HCT116 (cell line): ENCODE data around the gene RGL3. TPM values are rescaled to one million over a fixed set of nuclear protein-coding genes. Genes with fewer than 3 reads are reported as not detected.

Experiments
- ATAC-seq: fragments of 200-7000 bp; cut with Tn5 transposase; 2 replicates; pipeline ENCODE4 v1.9.1; 2020; ENCODE audit warnings: mild to moderate bottlenecking, moderate library complexity
- BruUV-seq: library from RNA; stranded (reverse); fragments of 400-500 nt; replicated peaks from 2 replicates; lab custom pipeline; 2021; lab: Mats Ljungman, UMichigan
- CTCF ChIA-PET: fragments of 300-600 bp; sonication (Branson Sonifier 250); formaldehyde crosslinking; loops from one replicate; lab custom pipeline; 2021; ENCODE audit warnings: antibody characterized with exemption; lab: Charles Lee
- POLR2A ChIA-PET: fragments of 300-600, 350-600 bp; sonication (Branson Sonifier 250); formaldehyde crosslinking; loops from one replicate; lab custom pipeline; 2021; ENCODE audit warnings: antibody characterized with exemption; lab: Charles Lee
- RAD21 ChIA-PET, 2 experiments: fragments of 300-600 bp; sonication (Branson Sonifier 250); formaldehyde crosslinking; loops; one replicate each; lab custom pipeline; 2023; ENCODE audit warnings: low total read pairs in 2 of 2; ENCODE audit not compliant: uncharacterized antibody in 2 of 2, unreplicated experiment in 2 of 2, low non-redundant PET in 1 of 2; lab: Charles Lee
- DNase-seq: peaks from one replicate; pipeline ENCODE4 v3.0.0-alpha.2; 2010; ENCODE audit warnings: low read depth, low spot score
- H2AFZ ChIP-seq: fragments of 200-600 bp; shearing (Covaris generic), sonication (generic); 2 replicates; pipeline ENCODE4 v1.6.1; 2017; ENCODE audit warnings: low read depth, mixed run types, mixed read lengths, antibody characterized with exemption, low read length; ENCODE audit not compliant: poor library complexity, severe bottlenecking
- H3K27ac ChIP-seq: 2 replicates; pipeline ENCODE4 v1.5.1; 2012; ENCODE audit warnings: low read depth, low read length
- H3K27me3 ChIP-seq: fragments of 200-600 bp; sonication (generic); 2 replicates; pipeline ENCODE4 v1.6.1; 2016; ENCODE audit warnings: mixed run types, low read length, mixed read lengths; ENCODE audit not compliant: insufficient read depth
- H3K36me3 ChIP-seq, 2 experiments: fragments of 200-500 bp in 1 of 2; fragments of 200-600 bp in 1 of 2; sonication (Bioruptor generic) in 1 of 2; sonication (generic) in 1 of 2; 2 replicates each; pipeline versions ENCODE4 v1.5.1 to v1.6.1; 2014 to 2016; ENCODE audit warnings: low read length in 2 of 2, inconsistent platforms in 1 of 2, mixed read lengths in 1 of 2, mixed run types in 1 of 2; ENCODE audit not compliant: insufficient read depth in 2 of 2, control insufficient read depth in 1 of 2
- H3K4me1 ChIP-seq, 2 experiments: fragments of 200-600 bp in 1 of 2; sonication (generic) in 1 of 2; 2 replicates each; pipeline versions ENCODE4 v1.5.1 to v1.6.1; 2012 to 2017; ENCODE audit warnings: low read length in 2 of 2, inconsistent platforms in 1 of 2, mild to moderate bottlenecking in 1 of 2, mixed read lengths in 1 of 2, mixed run types in 1 of 2, moderate library complexity in 1 of 2; ENCODE audit not compliant: insufficient read depth in 2 of 2, control insufficient read depth in 1 of 2
- H3K4me2 ChIP-seq: fragments of 200-600 bp; sonication (generic); 2 replicates; pipeline ENCODE4 v1.6.1; 2017; ENCODE audit warnings: mixed run types, low read length, mixed read lengths
- H3K4me3 ChIP-seq, 2 experiments: fragments of 200-600 bp in 1 of 2; sonication (generic) in 1 of 2; replicated peaks in 1 of 2; 2 replicates each; pipeline ENCODE4 v1.5.1; 2011 to 2016; ENCODE audit warnings: low read length in 2 of 2, control low read depth in 1 of 2, low read depth in 1 of 2, mild to moderate bottlenecking in 1 of 2, mixed read lengths in 1 of 2, mixed run types in 1 of 2
- H3K79me2 ChIP-seq: fragments of 200-600 bp; sonication (generic); 2 replicates; pipeline ENCODE4 v1.6.1; 2017; ENCODE audit warnings: mild to moderate bottlenecking, mixed run types, low read length, moderate library complexity, mixed read lengths; ENCODE audit not compliant: insufficient read depth
- H3K9ac ChIP-seq: fragments of 200-600 bp; sonication (generic); 2 replicates; pipeline ENCODE4 v1.6.1; 2016; ENCODE audit warnings: low read length, mixed read lengths
- H3K9me2 ChIP-seq: fragments of 200-600 bp; sonication (generic), shearing (Covaris generic); 2 replicates; pipeline ENCODE4 v1.6.1; 2017; ENCODE audit warnings: mixed run types, mild to moderate bottlenecking, moderate library complexity; ENCODE audit not compliant: insufficient read depth
- H3K9me3 ChIP-seq, 2 experiments: fragments of 200-500 bp in 1 of 2; fragments of 200-600 bp in 1 of 2; sonication (Bioruptor generic) in 1 of 2; sonication (generic) in 1 of 2; 2 replicates each; pipeline ENCODE4 v1.6.1; 2014 to 2017; ENCODE audit warnings: low read length in 2 of 2, mixed read lengths in 2 of 2, inconsistent platforms in 1 of 2, low read depth in 1 of 2, mild to moderate bottlenecking in 1 of 2, mixed run types in 1 of 2, moderate library complexity in 1 of 2; ENCODE audit not compliant: control insufficient read depth in 1 of 2, insufficient read depth in 1 of 2
- H4K20me1 ChIP-seq: fragments of 200-600 bp; sonication (generic), shearing (Covaris generic); 2 replicates; pipeline ENCODE4 v1.6.1; 2017; ENCODE audit warnings: mixed run types, mild to moderate bottlenecking, moderate library complexity; ENCODE audit not compliant: insufficient read depth
- ATF3 ChIP-seq: IDR thresholded peaks from 2 replicates; pipeline ENCODE4 v1.6.1; 2012
- CBX3 ChIP-seq: IDR thresholded peaks from 2 replicates; pipeline ENCODE4 v1.6.1; 2012; ENCODE audit warnings: low read depth
- CTCF ChIP-seq, 3 experiments: fragments of 200-600 bp in 1 of 3; sonication (generic) in 1 of 3; IDR thresholded peaks in 2 of 3; conservative IDR thresholded peaks in 1 of 3; 2 replicates each; pipeline ENCODE4 v1.5.1; 2012 to 2017; ENCODE audit warnings: low read depth in 2 of 3, low read length in 2 of 3, antibody characterized with exemption in 1 of 3, borderline replicate concordance in 1 of 3, control low read depth in 1 of 3, mild to moderate bottlenecking in 1 of 3, mixed read lengths in 1 of 3, mixed run types in 1 of 3, moderate library complexity in 1 of 3; ENCODE audit not compliant: insufficient read depth in 1 of 3
- EGR1 ChIP-seq: IDR thresholded peaks from 2 replicates; pipeline ENCODE4 v1.6.1; 2012; ENCODE audit warnings: low read depth
- ELF1 ChIP-seq: IDR thresholded peaks from 2 replicates; pipeline ENCODE4 v1.6.1; 2012; ENCODE audit warnings: low read depth, borderline replicate concordance
- JUND ChIP-seq: IDR thresholded peaks from 2 replicates; pipeline ENCODE4 v1.6.1; 2012
- MAX ChIP-seq: IDR thresholded peaks from 2 replicates; pipeline ENCODE4 v1.6.1; 2012
- POLR2A ChIP-seq: IDR thresholded peaks from 2 replicates; pipeline ENCODE4 v1.7.0; 2011; ENCODE audit warnings: borderline replicate concordance; ENCODE audit not compliant: insufficient read depth, insufficient read length; ENCODE audit errors: extremely low read depth
- SP1 ChIP-seq: IDR thresholded peaks from 2 replicates; pipeline ENCODE4 v1.6.1; 2012; ENCODE audit warnings: low read depth
- TCF7L2 ChIP-seq: IDR thresholded peaks from 2 replicates; pipeline ENCODE4 v1.7.0; 2011; ENCODE audit warnings: borderline replicate concordance, inconsistent platforms; ENCODE audit not compliant: insufficient read depth, insufficient read length; ENCODE audit errors: extremely low read depth
- YY1 ChIP-seq: IDR thresholded peaks from 2 replicates; pipeline ENCODE4 v1.6.1; 2011; ENCODE audit warnings: low read length, low read depth, moderate library complexity, mild to moderate bottlenecking; ENCODE audit not compliant: insufficient replicate concordance; ENCODE audit errors: extremely low read depth
- intact Hi-C: fragments of 100-400 bp; cut with micrococcal nuclease; formaldehyde crosslinking; loops from 2 replicates; pipeline ENCODE4 v1.10.0; 2022
- total RNA-seq: library from RNA; stranded (reverse); gene quantifications from one replicate; pipeline ENCODE4 v1.2.1, GENCODE V29; 2021; ENCODE audit not compliant: unreplicated experiment

The RGL3 gene
- total RNA-seq, 1 experiment from 2014 or later = 99.2 TPM

- Histone ChIP-seq H3K27ac (no peak overlapping the region), H3K9ac (no peak overlapping the region), H3K36me3 (peaks cover 20 to 26% of the 10 kb centered on the region in 2 experiments; a peak in 3 of 4 replicates), H3K9me3 (no peaks in the 10 kb centered on the region), H4K20me1 (no peaks in the 10 kb centered on the region), H3K79me2 (no peaks in the 10 kb centered on the region), H3K27me3 (no peaks in the 10 kb centered on the region), H2AFZ (no peak overlapping the region), H3K4me3 (no peak overlapping the region), H3K4me1 (no peaks in the 10 kb centered on the region), H3K4me2 (no peak overlapping the region), H3K9me2 (no peaks in the 10 kb centered on the region)
- RAD21 ChIA-PET = no interaction called here
- POLR2A ChIA-PET = no interaction called here
- TF ChIP-seq EGR1 (no peak), ELF1 (no peak), MAX (no peak), POLR2A (no peak), JUND (no peak), TCF7L2 (no peak), CTCF (IDR thresholded peaks at IDR 0.05 in 2 of 3, conservative IDR thresholded peaks at IDR 0.05 in 1 of 3; ENCODE audit: borderline replicate concordance in 1 of 3, insufficient read depth in 1 of 3, low read depth in 2 of 3, low read length in 2 of 3) (no peak), YY1 (no peak), SP1 (no peak), CBX3 (no peak), ATF3 (no peak)
- ATAC-seq (no peak), DNase-seq (no peak)
- BruUV-seq = no TSS peak
- intact Hi-C loops = no loop called here
- CTCF ChIA-PET = no interaction called here
These were observed 19.4 kb downstream of the RGL3 start for GRCh38 chr19:11399667-11400066.
